Keratinocyte (primary cell): ENCODE data around the gene KLHL2. TPM values are rescaled to one million over a fixed set of nuclear protein-coding genes. Genes with fewer than 3 reads are reported as not detected.
A peak's percentile ranks its signal among the peaks of the same experiment; 100 is the strongest.
"Not testable (repeated sequence)": the region's sequence is repeated elsewhere in the genome, so short reads cannot be mapped to it uniquely, and the experiment has no call there.

Source experiments
- DNase-seq: peaks from one replicate; pipeline ENCODE4 v3.0.0-alpha.2; 2011; ENCODE audit warnings: low read depth, missing footprints, low spot score
- FAIRE-seq: peaks from 2 replicates; lab custom pipeline; 2011; peaks lifted over from hg19 to GRCh38; lab: Jason Lieb, UNC
- H2AFZ ChIP-seq: 2 replicates; pipeline ENCODE4 v1.6.0; 2012; ENCODE audit warnings: low read length, control low read depth, inconsistent platforms; ENCODE audit not compliant: control insufficient read depth
- H3K27ac ChIP-seq: 2 replicates; pipeline ENCODE4 v1.5.1; 2011; ENCODE audit warnings: low read length; ENCODE audit not compliant: control insufficient read depth, insufficient read depth
- H3K27me3 ChIP-seq: 3 replicates; pipeline ENCODE4 v1.6.0; 2011; ENCODE audit warnings: low read length; ENCODE audit not compliant: control insufficient read depth, insufficient read depth; ENCODE audit errors: extremely low read depth
- H3K36me3 ChIP-seq, 2 experiments: 2 replicates in 1 of 2; 3 replicates in 1 of 2; pipeline ENCODE4 v1.5.1; 2011; ENCODE audit warnings: low read length in 2 of 2, mild to moderate bottlenecking in 1 of 2; ENCODE audit not compliant: control insufficient read depth in 2 of 2, insufficient read depth in 2 of 2; ENCODE audit errors: extremely low read depth in 1 of 2
- H3K4me1 ChIP-seq: 3 replicates; pipeline ENCODE4 v1.5.1; 2011; ENCODE audit warnings: low read length; ENCODE audit not compliant: control insufficient read depth, insufficient read depth; ENCODE audit errors: extremely low read depth
- H3K4me2 ChIP-seq: 3 replicates; pipeline ENCODE4 v1.6.0; 2011; ENCODE audit warnings: low read depth, low read length; ENCODE audit not compliant: control insufficient read depth, insufficient read depth; ENCODE audit errors: extremely low read depth
- H3K4me3 ChIP-seq, 3 experiments: fragments of 200-600 bp in 1 of 3; sonication (generic) in 1 of 3; 2 replicates in 2 of 3; 3 replicates in 1 of 3; pipeline ENCODE4 v1.5.1; 2011 to 2016; ENCODE audit warnings: low read length in 3 of 3, mild to moderate bottlenecking in 3 of 3, control low read depth in 2 of 3, inconsistent platforms in 1 of 3, low read depth in 1 of 3, mixed read lengths in 1 of 3, mixed run types in 1 of 3, moderate library complexity in 1 of 3; ENCODE audit not compliant: control insufficient read depth in 2 of 3, insufficient read depth in 2 of 3; ENCODE audit errors: extremely low read depth in 1 of 3
- H3K79me2 ChIP-seq: 2 replicates; pipeline ENCODE4 v1.6.0; 2012; ENCODE audit warnings: low read length; ENCODE audit not compliant: control insufficient read depth, insufficient read depth
- H3K9ac ChIP-seq: 3 replicates; pipeline ENCODE4 v1.6.0; 2011; ENCODE audit warnings: low read length; ENCODE audit not compliant: control insufficient read depth, insufficient read depth; ENCODE audit errors: extremely low read depth
- H3K9me1 ChIP-seq: 3 replicates; pipeline ENCODE4 v1.6.0; 2011; ENCODE audit warnings: low read length; ENCODE audit not compliant: control insufficient read depth, insufficient read depth; ENCODE audit errors: extremely low read depth
- H3K9me3 ChIP-seq: 2 replicates; pipeline ENCODE4 v1.5.1; 2012; ENCODE audit warnings: low read depth, low read length; ENCODE audit not compliant: control insufficient read depth
- H4K20me1 ChIP-seq: 3 replicates; pipeline ENCODE4 v1.6.0; 2011; ENCODE audit warnings: low read length; ENCODE audit not compliant: control insufficient read depth, insufficient read depth; ENCODE audit errors: extremely low read depth
- CTCF ChIP-seq, 3 experiments: IDR thresholded peaks in 1 of 3; conservative IDR thresholded peaks in 1 of 3; optimal IDR thresholded peaks in 1 of 3; 2 replicates in 2 of 3; 3 replicates in 1 of 3; pipeline versions ENCODE3 to v1.5.1; 2011; ENCODE audit warnings: low read length in 3 of 3, mild to moderate bottlenecking in 3 of 3, moderate library complexity in 2 of 3, control low read depth in 1 of 3, inconsistent platforms in 1 of 3; ENCODE audit not compliant: insufficient read depth in 2 of 3; ENCODE audit errors: extremely low read depth in 1 of 3
- EZH2 ChIP-seq: IDR thresholded peaks from one replicate; pipeline ENCODE4 v1.6.1; 2012; ENCODE audit warnings: inconsistent platforms, mild to moderate bottlenecking, low read length, moderate library complexity
- dilution Hi-C: fragments of 300-500 bp; cut with MboI; formaldehyde crosslinking; loops from one replicate; pipeline ENCODE4 v1.7.0; 2020; ENCODE audit warnings: low sequenced_read_pairs; ENCODE audit not compliant: extremely low pct_ligation_motif_present
- polyA plus RNA-seq, 5 experiments: library from polyadenylated mRNA; depleted of rRNA in 3 of 5; stranded (reverse) in 3 of 5; stranded (forward) in 1 of 5; unstranded in 1 of 5; fragments of >200 nt; gene quantifications; 1 replicate in 1 of 5; 2 replicates in 3 of 5; 3 replicates in 1 of 5; pipeline versions ENCODE4 v1.2.1 to v1.2.3, GENCODE V29; 2011 to 2012; ENCODE audit warnings: missing spikeins in 2 of 5, low read depth in 1 of 5, low replicate concordance in 1 of 5

The KLHL2 gene
- polyA plus RNA-seq, 1 donor (not counting 4 experiments of a cell fraction or from before 2014, with no cell fraction given), result 18.5 TPM

DNA sequence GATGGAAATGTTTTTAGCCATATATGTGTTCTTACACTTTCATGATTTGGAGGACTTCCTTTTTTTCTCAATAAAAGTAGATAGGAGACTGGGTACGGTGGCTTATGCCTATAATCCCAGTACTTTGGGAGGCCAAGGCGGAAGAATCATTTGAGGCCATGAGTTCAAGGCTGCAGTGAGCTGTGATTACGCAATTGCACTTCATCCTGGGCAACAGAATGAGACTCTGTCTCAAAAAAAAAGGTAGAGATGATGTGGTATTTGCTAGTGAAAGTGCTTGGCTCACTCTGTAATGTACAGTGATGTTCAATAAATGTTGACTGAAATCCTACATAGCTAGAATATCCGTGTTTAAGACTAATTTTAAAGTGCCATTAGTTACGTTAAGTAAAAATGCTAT is 27.4 kb downstream of the KLHL2 start:
- TF ChIP-seq EZH2, result no peak
- no peak for TF ChIP-seq CTCF (optimal IDR thresholded peaks at IDR 0.05 in 1 of 3, IDR thresholded peaks at IDR 0.05 in 1 of 3, conservative IDR thresholded peaks at IDR 0.05 in 1 of 3; ENCODE audit: extremely low read depth in 1 of 3, insufficient read depth in 2 of 3, low read length in 3 of 3)
- Histone ChIP-seq H3K27me3 (no peaks in the 10 kb centered on the region), H3K9me1 (no peaks in the 10 kb centered on the region), H3K27ac (no peak overlapping the region), H3K4me2 (no peak overlapping the region), H3K9ac (no peak overlapping the region), H3K36me3 (no peaks in the 10 kb centered on the region), H3K9me3 (no peaks in the 10 kb centered on the region), H3K79me2 (no peaks in the 10 kb centered on the region), H3K4me3 (no peak overlapping the region), H3K4me1 (peaks cover 11% of the 10 kb centered on the region), H2AFZ (no peak overlapping the region), H4K20me1 (no peaks in the 10 kb centered on the region)
- dilution Hi-C loops, result no loop called here
- FAIRE-seq (no peak), DNase-seq (no peak)

DNA sequence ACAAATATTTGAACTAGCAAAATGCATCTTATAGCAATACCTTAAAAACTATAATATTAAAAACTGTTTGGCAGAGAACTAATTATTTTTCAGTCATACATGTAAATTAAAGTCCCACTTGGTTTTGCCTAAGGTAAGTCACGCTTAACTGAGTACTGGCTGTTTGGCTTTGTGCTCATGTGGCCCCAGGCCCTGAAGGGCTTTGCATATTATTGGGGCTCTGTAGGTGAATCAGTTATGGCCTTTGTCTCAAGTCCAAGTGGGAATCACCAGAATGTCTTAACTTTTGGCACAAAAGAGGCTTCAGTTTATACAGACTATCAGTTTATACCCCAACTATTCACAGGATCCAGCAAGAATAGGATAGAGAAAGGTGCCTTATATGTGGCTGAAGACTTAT is 29.5 kb downstream of the KLHL2 start:
- dilution Hi-C loops, FAIRE-seq, H3K9me3 ChIP-seq, H3K4me3 ChIP-seq, H3K27ac ChIP-seq, H3K4me2 ChIP-seq, H2AFZ ChIP-seq, H3K27me3 ChIP-seq, H3K9me1 ChIP-seq, H4K20me1 ChIP-seq, H3K9ac ChIP-seq, H3K79me2 ChIP-seq, DNase-seq, H3K36me3 ChIP-seq: not testable (repeated sequence)
- peaks cover 17% of the 10 kb centered on the region for H3K4me1 ChIP-seq

GRCh38 chr4:165238041-165238640 is 30.8 kb downstream of the KLHL2 start:
- H4K20me1 ChIP-seq, H3K9me1 ChIP-seq, H2AFZ ChIP-seq, H3K9me3 ChIP-seq, H3K79me2 ChIP-seq, H3K36me3 ChIP-seq, H3K9ac ChIP-seq, H3K4me3 ChIP-seq, H3K27me3 ChIP-seq, dilution Hi-C loops, DNase-seq: not testable (repeated sequence)
- H3K4me2 ChIP-seq, result peak overlapping the region; percentile 42
- peak; percentile 98 for FAIRE-seq
- peak overlapping the region; percentile 52 for H3K27ac ChIP-seq
- peaks cover 16% of the 10 kb centered on the region for H3K4me1 ChIP-seq

DNA sequence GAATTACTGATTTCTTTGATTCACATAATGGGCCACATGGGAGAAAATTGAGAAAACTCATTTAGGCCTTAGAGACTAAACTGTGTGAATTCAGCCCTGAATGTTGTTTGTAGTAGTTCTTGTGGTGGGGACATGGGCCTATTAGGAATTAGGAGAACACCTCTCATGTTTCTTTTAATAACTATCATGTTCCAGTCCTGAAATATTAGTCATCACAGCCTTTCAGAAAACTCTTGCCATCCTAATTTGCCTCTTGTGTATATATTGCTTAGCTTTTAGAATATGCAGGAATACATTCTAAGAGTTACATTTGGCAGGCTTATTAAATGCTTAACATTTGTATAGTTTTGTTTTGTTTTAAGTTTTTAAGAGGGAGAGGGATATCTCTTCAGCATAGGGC is 33.4 kb downstream of the KLHL2 start:
- H3K27ac ChIP-seq, H3K79me2 ChIP-seq, H3K27me3 ChIP-seq, H3K9me3 ChIP-seq, H3K4me2 ChIP-seq, H3K9me1 ChIP-seq, DNase-seq, H4K20me1 ChIP-seq, dilution Hi-C loops, FAIRE-seq, H3K4me3 ChIP-seq, H2AFZ ChIP-seq, H3K9ac ChIP-seq, H3K36me3 ChIP-seq: not testable (repeated sequence)
- H3K4me1 ChIP-seq, result peaks cover 15% of the 10 kb centered on the region
